ENCODE measurements around the gene LRP1-AS. TPM values are rescaled to one million over a fixed set of nuclear protein-coding genes. Genes with fewer than 3 reads are reported as not detected.

The LRP1-AS gene
- polyA plus RNA-seq, 2 of the 4 experiments (the other 2 are of a cell fraction) = not detected

GRCh38 chr12:57129889-57130288 is 17.5 kb downstream of the LRP1-AS start:
- no peak overlapping the region for H3K4me3 ChIP-seq
- H3K4me2 ChIP-seq = peak overlapping the region; percentile 90
- TF ChIP-seq MAZ (IDR thresholded peaks at IDR 0.05; ENCODE audit: borderline replicate concordance, low read depth, low read length) (no peak), BCL3 (IDR thresholded peaks at IDR 0.05) (no peak), SMC3 (IDR thresholded peaks at IDR 0.05) (no peak), RFX5 (IDR thresholded peaks at IDR 0.05) (no peak)
- ChIA-PET CTCF (interaction anchor here (0.9 to 20.0 kb wide), 6 partner anchors 12 to 84 kb away, joined by 3 to 1152 read pairs (median 4); no protein-coding TSS in a partner anchor), POLR2A (no interaction called here)
- DNase-seq (ENCODE audit: low read depth in 1 of 2, low spot score in 1 of 2) (no peak), ATAC-seq (no peak), FAIRE-seq (no peak)
- H3K4me1 ChIP-seq = peaks cover 43% of the 10 kb centered on the region; the same call in 2 of the 3 replicates
- peak overlapping the region in 1 of 2 experiments; percentile 97; a peak in 3 of 6 replicates for H3K27ac ChIP-seq
- no peaks in the 10 kb centered on the region for H3K9me3 ChIP-seq

GRCh38 chr12:57129321-57129842 is 18.0 kb downstream of the LRP1-AS start:
- peaks cover 43% of the 10 kb centered on the region; the same call in 2 of the 3 replicates for H3K4me1 ChIP-seq
- CTCF ChIA-PET = interaction anchor here (0.9 to 20.0 kb wide), 7 partner anchors 18 to 142 kb away, joined by 3 to 1152 read pairs (median 4); partner anchors contain the start of gene STAT6
- 34% methylated on average over 8 of the region's 12 CpGs for WGBS (ENCODE audit: missing lambda C conversion rate)
- TF ChIP-seq HOXA7 (CRISPR knock-in tag; IDR thresholded peaks at IDR 0.05) (no peak), NR3C1 (IDR thresholded peaks at IDR 0.05) (no peak), USF2 (IDR thresholded peaks at IDR 0.05) (no peak), SMC3 (IDR thresholded peaks at IDR 0.05) (no peak), BHLHE40 (IDR thresholded peaks at IDR 0.05; ENCODE audit: low read depth, low read length) (no peak), FOSB (CRISPR knock-in tag; IDR thresholded peaks at IDR 0.05) (no peak), FOXS1 (CRISPR knock-in tag; IDR thresholded peaks at IDR 0.05) (no peak), CBX2 (IDR thresholded peaks at IDR 0.05; ENCODE audit: borderline replicate concordance, low read depth) (no peak)
- peak overlapping the region; percentile 90 for H3K4me2 ChIP-seq
- no peaks in the 10 kb centered on the region for H3K9me3 ChIP-seq
- POLR2A ChIA-PET = no interaction called here
- ATAC-seq = no peak
- no peak for FAIRE-seq
- H3K4me3 ChIP-seq = peak overlapping the region; percentile 64
- H3K27ac ChIP-seq = peak overlapping the region; percentile 88 to 97; a peak in 5 of 6 replicates
- DNase-seq (ENCODE audit: low read depth in 1 of 2, low spot score in 1 of 2) = no peak

- 19% methylated on average over 30 of the region's 35 CpGs for WGBS (ENCODE audit: missing lambda C conversion rate)
- Histone ChIP-seq H3K27ac (peak overlapping the region; percentile 88 to 97), H3K4me2 (peak overlapping the region; percentile 90), H3K4me3 (peak overlapping the region; percentile 64), H3K4me1 (peaks cover 39% of the 10 kb centered on the region; the same call in 2 of the 3 replicates), H3K9me3 (peaks cover 4% of the 10 kb centered on the region; the same call in 1 of the 3 replicates)
- FAIRE-seq (no peak), DNase-seq (ENCODE audit: low read depth in 1 of 2, low spot score in 1 of 2) (no peak), ATAC-seq (peak in 1 of 2 experiments; percentile 19; a peak in 3 of 6 replicates)
- ChIA-PET POLR2A (interaction anchor here (0.8 to 2.2 kb wide), 9 partner anchors 8 to 440 kb away, joined by 3 to 20 read pairs (median 4); partner anchors contain the start of genes NAB2, PTGES3 and STAT6), CTCF (interaction anchor here (1.0 to 20.0 kb wide), 10 partner anchors 9 to 141 kb away, joined by 3 to 1152 read pairs (median 4); partner anchors contain the start of gene STAT6)
- TF ChIP-seq KDM1A (IDR thresholded peaks at IDR 0.05; ENCODE audit: low read depth) (no peak), NFE2L2 (conservative IDR thresholded peaks at IDR 0.05; ENCODE audit: low read length) (no peak), REST (IDR thresholded peaks at IDR 0.05) (no peak), ESRRA (IDR thresholded peaks at IDR 0.05; ENCODE audit: borderline replicate concordance, low read length) (no peak), HOXB5 (CRISPR knock-in tag; IDR thresholded peaks at IDR 0.05) (no peak), E2F6 (IDR thresholded peaks at IDR 0.05; ENCODE audit: borderline replicate concordance, low read depth) (no peak), EHMT2 (IDR thresholded peaks at IDR 0.05; ENCODE audit: low read depth) (no peak), CTCF (IDR thresholded peaks at IDR 0.05) (no peak), SREBF2 (IDR thresholded peaks at IDR 0.05) (no peak), BHLHE40 (IDR thresholded peaks at IDR 0.05; ENCODE audit: low read depth, low read length) (no peak), HDAC2 (IDR thresholded peaks at IDR 0.05) (no peak), MYC (IDR thresholded peaks at IDR 0.05; ENCODE audit: borderline replicate concordance, low read length) (no peak), MAFK (IDR thresholded peaks at IDR 0.05; ENCODE audit: partially characterized antibody) (no peak)
Observed at GRCh38 chr12:57128519-57129247, 18.7 kb downstream of the LRP1-AS start.
